ENCODE results near the gene MIR17HG. TPM values are rescaled to one million over a fixed set of nuclear protein-coding genes. Genes with fewer than 3 reads are reported as not detected.

MIR17HG gene
- polyA plus RNA-seq, 1 of the 3 experiments (the other 2 are of a cell fraction) = 0.51 TPM

DNA sequence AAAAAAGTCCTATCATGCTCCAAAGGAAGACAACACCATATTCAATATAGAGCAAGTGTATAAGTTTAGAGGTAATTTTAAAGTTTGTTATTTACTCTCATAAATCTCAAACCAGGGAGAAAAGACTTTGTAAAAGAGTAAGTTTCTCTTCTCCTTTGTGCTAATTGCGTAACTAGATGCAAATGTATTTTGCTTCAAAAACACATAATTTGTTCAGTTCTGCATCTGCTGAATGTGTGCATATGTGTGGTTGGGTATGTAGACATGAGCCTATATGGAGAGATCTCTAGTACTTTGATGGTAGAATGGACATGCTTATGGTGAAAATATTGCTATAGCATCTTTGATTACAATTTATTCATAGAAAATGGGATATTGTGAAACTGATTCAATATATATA, 17.8 kb upstream of the MIR17HG start:
- Histone ChIP-seq H3K4me1 (ENCODE audit: control insufficient read depth in 1 of 2, insufficient read depth in 2 of 2, low read depth in 1 of 2, low read length in 1 of 2) (no peaks in the 10 kb centered on the region), H3K4me3 (ENCODE audit: low read depth in 2 of 2, low read length in 1 of 2) (no peak overlapping the region), H3K9me3 (no peaks in the 10 kb centered on the region), H2AFZ (ENCODE audit: low read depth) (no peak overlapping the region), H3K4me2 (no peak overlapping the region), H3K27ac (ENCODE audit: low read depth in 2 of 2, low read length in 1 of 2) (no peak overlapping the region), H3K27me3 (ENCODE audit: insufficient read depth) (no peaks in the 10 kb centered on the region), H4K20me1 (ENCODE audit: insufficient read depth) (no peaks in the 10 kb centered on the region), H3K36me3 (replicated peaks in 1 of 2; ENCODE audit: control insufficient read depth in 1 of 2, insufficient read depth in 2 of 2, low read length in 1 of 2) (no peaks in the 10 kb centered on the region), H3K9me2 (no peaks in the 10 kb centered on the region), H3F3A (replicated peaks; ENCODE audit: insufficient read depth) (no peaks in the 10 kb centered on the region), H3K79me2 (ENCODE audit: insufficient read depth) (no peaks in the 10 kb centered on the region), H3K9ac (no peak overlapping the region)
- CTCF ChIA-PET = interaction anchor here (0.8 to 1.0 kb wide), 2 partner anchors 9 to 17 kb away, joined by 3 read pairs; no protein-coding TSS in a partner anchor
- DNase-seq = no peak
- WGBS (ENCODE audit: low lambda C conversion rate) = 88% methylated on average over 1 of the region's 1 CpG
- TF ChIP-seq SMC3 (IDR thresholded peaks at IDR 0.05; ENCODE audit: low read depth, low read length) (no peak), NFIC (IDR thresholded peaks at IDR 0.05; ENCODE audit: borderline replicate concordance) (no peak), TEAD4 (IDR thresholded peaks at IDR 0.05; ENCODE audit: borderline replicate concordance, insufficient read depth) (no peak), SIN3A (IDR thresholded peaks at IDR 0.05; ENCODE audit: borderline replicate concordance, low read depth, low read length) (no peak), TAF1 (IDR thresholded peaks at IDR 0.05; ENCODE audit: borderline replicate concordance, low read depth, low read length) (no peak), FOXJ3 (CRISPR knock-in tag; IDR thresholded peaks at IDR 0.05) (no peak), JUND (IDR thresholded peaks at IDR 0.05) (no peak), YY1 (IDR thresholded peaks at IDR 0.05; ENCODE audit: low read depth) (no peak), GATA2 (CRISPR knock-in tag; IDR thresholded peaks at IDR 0.05) (no peak), ELF1 (IDR thresholded peaks at IDR 0.05) (no peak), NRF1 (IDR thresholded peaks at IDR 0.05; ENCODE audit: low read depth, low read length) (no peak), EZH2phosphoT487 (IDR thresholded peaks at IDR 0.05; ENCODE audit: borderline replicate concordance, low read depth) (no peak), TCF12 (IDR thresholded peaks at IDR 0.05) (no peak), POLR2AphosphoS5 (IDR thresholded peaks at IDR 0.05; ENCODE audit: low read depth, low read length) (no peak), EP300 (IDR thresholded peaks at IDR 0.05; ENCODE audit: borderline replicate concordance in 1 of 2, low read depth in 1 of 2, low read length in 1 of 2) (no peak)
- TF ChIP-seq, protein P1, sequence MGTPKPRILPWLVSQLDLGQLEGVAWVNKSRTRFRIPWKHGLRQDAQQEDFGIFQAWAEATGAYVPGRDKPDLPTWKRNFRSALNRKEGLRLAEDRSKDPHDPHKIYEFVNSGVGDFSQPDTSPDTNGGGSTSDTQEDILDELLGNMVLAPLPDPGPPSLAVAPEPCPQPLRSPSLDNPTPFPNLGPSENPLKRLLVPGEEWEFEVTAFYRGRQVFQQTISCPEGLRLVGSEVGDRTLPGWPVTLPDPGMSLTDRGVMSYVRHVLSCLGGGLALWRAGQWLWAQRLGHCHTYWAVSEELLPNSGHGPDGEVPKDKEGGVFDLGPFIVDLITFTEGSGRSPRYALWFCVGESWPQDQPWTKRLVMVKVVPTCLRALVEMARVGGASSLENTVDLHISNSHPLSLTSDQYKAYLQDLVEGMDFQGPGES (IDR thresholded peaks at IDR 0.05; ENCODE audit: low read depth, low read length) = no peak
- TF ChIP-seq, protein P2, sequence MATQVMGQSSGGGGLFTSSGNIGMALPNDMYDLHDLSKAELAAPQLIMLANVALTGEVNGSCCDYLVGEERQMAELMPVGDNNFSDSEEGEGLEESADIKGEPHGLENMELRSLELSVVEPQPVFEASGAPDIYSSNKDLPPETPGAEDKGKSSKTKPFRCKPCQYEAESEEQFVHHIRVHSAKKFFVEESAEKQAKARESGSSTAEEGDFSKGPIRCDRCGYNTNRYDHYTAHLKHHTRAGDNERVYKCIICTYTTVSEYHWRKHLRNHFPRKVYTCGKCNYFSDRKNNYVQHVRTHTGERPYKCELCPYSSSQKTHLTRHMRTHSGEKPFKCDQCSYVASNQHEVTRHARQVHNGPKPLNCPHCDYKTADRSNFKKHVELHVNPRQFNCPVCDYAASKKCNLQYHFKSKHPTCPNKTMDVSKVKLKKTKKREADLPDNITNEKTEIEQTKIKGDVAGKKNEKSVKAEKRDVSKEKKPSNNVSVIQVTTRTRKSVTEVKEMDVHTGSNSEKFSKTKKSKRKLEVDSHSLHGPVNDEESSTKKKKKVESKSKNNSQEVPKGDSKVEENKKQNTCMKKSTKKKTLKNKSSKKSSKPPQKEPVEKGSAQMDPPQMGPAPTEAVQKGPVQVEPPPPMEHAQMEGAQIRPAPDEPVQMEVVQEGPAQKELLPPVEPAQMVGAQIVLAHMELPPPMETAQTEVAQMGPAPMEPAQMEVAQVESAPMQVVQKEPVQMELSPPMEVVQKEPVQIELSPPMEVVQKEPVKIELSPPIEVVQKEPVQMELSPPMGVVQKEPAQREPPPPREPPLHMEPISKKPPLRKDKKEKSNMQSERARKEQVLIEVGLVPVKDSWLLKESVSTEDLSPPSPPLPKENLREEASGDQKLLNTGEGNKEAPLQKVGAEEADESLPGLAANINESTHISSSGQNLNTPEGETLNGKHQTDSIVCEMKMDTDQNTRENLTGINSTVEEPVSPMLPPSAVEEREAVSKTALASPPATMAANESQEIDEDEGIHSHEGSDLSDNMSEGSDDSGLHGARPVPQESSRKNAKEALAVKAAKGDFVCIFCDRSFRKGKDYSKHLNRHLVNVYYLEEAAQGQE (IDR thresholded peaks at IDR 0.05; ENCODE audit: low read depth, low read length) = no peak
- TF ChIP-seq, protein P3, sequence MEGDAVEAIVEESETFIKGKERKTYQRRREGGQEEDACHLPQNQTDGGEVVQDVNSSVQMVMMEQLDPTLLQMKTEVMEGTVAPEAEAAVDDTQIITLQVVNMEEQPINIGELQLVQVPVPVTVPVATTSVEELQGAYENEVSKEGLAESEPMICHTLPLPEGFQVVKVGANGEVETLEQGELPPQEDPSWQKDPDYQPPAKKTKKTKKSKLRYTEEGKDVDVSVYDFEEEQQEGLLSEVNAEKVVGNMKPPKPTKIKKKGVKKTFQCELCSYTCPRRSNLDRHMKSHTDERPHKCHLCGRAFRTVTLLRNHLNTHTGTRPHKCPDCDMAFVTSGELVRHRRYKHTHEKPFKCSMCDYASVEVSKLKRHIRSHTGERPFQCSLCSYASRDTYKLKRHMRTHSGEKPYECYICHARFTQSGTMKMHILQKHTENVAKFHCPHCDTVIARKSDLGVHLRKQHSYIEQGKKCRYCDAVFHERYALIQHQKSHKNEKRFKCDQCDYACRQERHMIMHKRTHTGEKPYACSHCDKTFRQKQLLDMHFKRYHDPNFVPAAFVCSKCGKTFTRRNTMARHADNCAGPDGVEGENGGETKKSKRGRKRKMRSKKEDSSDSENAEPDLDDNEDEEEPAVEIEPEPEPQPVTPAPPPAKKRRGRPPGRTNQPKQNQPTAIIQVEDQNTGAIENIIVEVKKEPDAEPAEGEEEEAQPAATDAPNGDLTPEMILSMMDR (IDR thresholded peaks at IDR 0.05) = no peak
- TF ChIP-seq, protein P4, sequence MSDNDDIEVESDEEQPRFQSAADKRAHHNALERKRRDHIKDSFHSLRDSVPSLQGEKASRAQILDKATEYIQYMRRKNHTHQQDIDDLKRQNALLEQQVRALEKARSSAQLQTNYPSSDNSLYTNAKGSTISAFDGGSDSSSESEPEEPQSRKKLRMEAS (IDR thresholded peaks at IDR 0.05; ENCODE audit: low read depth) = no peak
- TF ChIP-seq, protein P5, sequence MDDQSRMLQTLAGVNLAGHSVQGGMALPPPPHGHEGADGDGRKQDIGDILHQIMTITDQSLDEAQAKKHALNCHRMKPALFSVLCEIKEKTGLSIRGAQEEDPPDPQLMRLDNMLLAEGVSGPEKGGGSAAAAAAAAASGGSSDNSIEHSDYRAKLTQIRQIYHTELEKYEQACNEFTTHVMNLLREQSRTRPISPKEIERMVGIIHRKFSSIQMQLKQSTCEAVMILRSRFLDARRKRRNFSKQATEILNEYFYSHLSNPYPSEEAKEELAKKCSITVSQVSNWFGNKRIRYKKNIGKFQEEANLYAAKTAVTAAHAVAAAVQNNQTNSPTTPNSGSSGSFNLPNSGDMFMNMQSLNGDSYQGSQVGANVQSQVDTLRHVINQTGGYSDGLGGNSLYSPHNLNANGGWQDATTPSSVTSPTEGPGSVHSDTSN (IDR thresholded peaks at IDR 0.05) = no peak
- POLR2A ChIA-PET = no interaction called here

Data from SK-N-SH (cell line).